IPS-15b (cell line): ENCODE measurements around the gene TTLL11.

Source experiments
- H3K27me3 ChIP-seq: one replicate; pipeline ENCODE4 v1.6.1; 2013; ENCODE audit warnings: low read length; ENCODE audit not compliant: control insufficient read depth, insufficient read depth
- H3K36me3 ChIP-seq: one replicate; pipeline ENCODE4 v1.6.1; 2013; ENCODE audit warnings: low read length; ENCODE audit not compliant: control insufficient read depth, insufficient read depth
- H3K4me1 ChIP-seq: one replicate; pipeline ENCODE4 v1.6.1; 2013; ENCODE audit warnings: mild to moderate bottlenecking, low read length; ENCODE audit not compliant: control insufficient read depth, insufficient read depth
- H3K4me3 ChIP-seq: one replicate; pipeline ENCODE4 v1.5.1; 2013; ENCODE audit warnings: low read depth, low read length
- H3K9ac ChIP-seq: one replicate; pipeline ENCODE4 v1.6.1; 2013; ENCODE audit warnings: low read depth, mild to moderate bottlenecking, low read length
- H3K9me3 ChIP-seq: one replicate; pipeline ENCODE4 v1.6.1; 2013; ENCODE audit warnings: mild to moderate bottlenecking, low read length; ENCODE audit not compliant: control insufficient read depth, insufficient read depth

The TTLL11 gene

GRCh38 chr9:122060481-122060880 is 32.6 kb downstream of the TTLL11 start:
- H3K9me3 ChIP-seq: no peaks in the 10 kb centered on the region
- no peaks in the 10 kb centered on the region for H3K4me1 ChIP-seq
- H3K27me3 ChIP-seq: no peaks in the 10 kb centered on the region
- H3K4me3 ChIP-seq: no peak overlapping the region
- no peaks in the 10 kb centered on the region for H3K36me3 ChIP-seq
- H3K9ac ChIP-seq: no peak overlapping the region

GRCh38 chr9:122059955-122060324 is 33.2 kb downstream of the TTLL11 start:
- H3K4me3 ChIP-seq: no peak overlapping the region
- no peak overlapping the region for H3K9ac ChIP-seq
- H3K27me3 ChIP-seq: no peaks in the 10 kb centered on the region
- H3K36me3 ChIP-seq: no peaks in the 10 kb centered on the region
- no peaks in the 10 kb centered on the region for H3K4me1 ChIP-seq
- H3K9me3 ChIP-seq: no peaks in the 10 kb centered on the region

GRCh38 chr9:122059214-122059954 is 33.7 kb downstream of the TTLL11 start:
- Histone ChIP-seq H3K9ac (no peak overlapping the region), H3K27me3 (no peaks in the 10 kb centered on the region), H3K9me3 (no peaks in the 10 kb centered on the region), H3K36me3 (no peaks in the 10 kb centered on the region), H3K4me3 (no peak overlapping the region), H3K4me1 (no peaks in the 10 kb centered on the region)

- Histone ChIP-seq H3K36me3 (no peaks in the 10 kb centered on the region), H3K9me3 (no peaks in the 10 kb centered on the region), H3K4me1 (no peaks in the 10 kb centered on the region), H3K4me3 (no peak overlapping the region), H3K27me3 (no peaks in the 10 kb centered on the region), H3K9ac (no peak overlapping the region)
Observed at GRCh38 chr9:122058709-122059108, 34.4 kb downstream of the TTLL11 start.

GRCh38 chr9:122058051-122058450 is 35.1 kb downstream of the TTLL11 start:
- H3K4me3 ChIP-seq: no peak overlapping the region
- H3K9ac ChIP-seq: no peak overlapping the region
- H3K36me3 ChIP-seq: no peaks in the 10 kb centered on the region
- no peaks in the 10 kb centered on the region for H3K27me3 ChIP-seq
- no peaks in the 10 kb centered on the region for H3K9me3 ChIP-seq
- H3K4me1 ChIP-seq: no peaks in the 10 kb centered on the region

GRCh38 chr9:122057211-122057610 is 35.9 kb downstream of the TTLL11 start:
- Histone ChIP-seq H3K36me3 (no peaks in the 10 kb centered on the region), H3K4me1 (no peaks in the 10 kb centered on the region), H3K9me3 (no peaks in the 10 kb centered on the region), H3K9ac (no peak overlapping the region), H3K27me3 (no peaks in the 10 kb centered on the region), H3K4me3 (no peak overlapping the region)

- Histone ChIP-seq H3K4me1 (no peaks in the 10 kb centered on the region), H3K9me3 (no peaks in the 10 kb centered on the region), H3K9ac (no peak overlapping the region), H3K36me3 (no peaks in the 10 kb centered on the region), H3K27me3 (no peaks in the 10 kb centered on the region), H3K4me3 (no peak overlapping the region)
Observed at GRCh38 chr9:122056484-122056883, 36.6 kb downstream of the TTLL11 start.

- H3K9me3 ChIP-seq: no peaks in the 10 kb centered on the region
- no peak overlapping the region for H3K9ac ChIP-seq
- no peaks in the 10 kb centered on the region for H3K4me1 ChIP-seq
Observed at GRCh38 chr9:122055701-122056100, 37.4 kb downstream of the TTLL11 start.

GRCh38 chr9:122053567-122054350 is 39.3 kb downstream of the TTLL11 start:
- Histone ChIP-seq H3K9ac (no peak overlapping the region), H3K4me1 (no peaks in the 10 kb centered on the region), H3K9me3 (no peaks in the 10 kb centered on the region), H3K36me3 (no peaks in the 10 kb centered on the region), H3K27me3 (no peaks in the 10 kb centered on the region), H3K4me3 (no peak overlapping the region)

More at GRCh38 chr9:122055701-122056100, 37.4 kb downstream of the TTLL11 start:
- H3K27me3 ChIP-seq: no peaks in the 10 kb centered on the region
- no peaks in the 10 kb centered on the region for H3K36me3 ChIP-seq
- no peak overlapping the region for H3K4me3 ChIP-seq

- Histone ChIP-seq H3K36me3 (no peaks in the 10 kb centered on the region), H3K9ac (no peak overlapping the region), H3K27me3 (no peaks in the 10 kb centered on the region), H3K9me3 (no peaks in the 10 kb centered on the region), H3K4me1 (no peaks in the 10 kb centered on the region), H3K4me3 (no peak overlapping the region)
Observed at GRCh38 chr9:122053064-122053463, 40.0 kb downstream of the TTLL11 start.

- no peaks in the 10 kb centered on the region for H3K36me3 ChIP-seq
- H3K9me3 ChIP-seq: no peaks in the 10 kb centered on the region
- no peak overlapping the region for H3K9ac ChIP-seq
- H3K4me1 ChIP-seq: no peaks in the 10 kb centered on the region
- H3K27me3 ChIP-seq: no peaks in the 10 kb centered on the region
- no peak overlapping the region for H3K4me3 ChIP-seq
Observed at GRCh38 chr9:122051351-122052321, 41.5 kb downstream of the TTLL11 start.
